HepG2 (cell line): Measurements from ENCODE around the gene STMN3. TPM values are rescaled to one million over a fixed set of nuclear protein-coding genes. Genes with fewer than 3 reads are reported as not detected.
A peak's percentile ranks its signal among the peaks of the same experiment; 100 is the strongest.

ENCODE experiments used
- ARID5B ChIP-seq: IDR thresholded peaks from 2 replicates; pipeline ENCODE4 v1.4.0; 2020; ENCODE audit warnings: mild to moderate bottlenecking, missing genetic modification reagents
- CENPX ChIP-seq: sonication (generic); formaldehyde crosslinking; IDR thresholded peaks from 2 replicates; pipeline ENCODE4 v1.9.0; 2021; ENCODE audit warnings: mild to moderate bottlenecking, missing genetic modification reagents, moderate library complexity
- FOXK2 ChIP-seq: fragments of 450-650 bp; IDR thresholded peaks from 2 replicates; pipeline ENCODE4 v1.6.1; 2016
- KDM5A ChIP-seq: fragments of 200-600 bp; sonication (generic); IDR thresholded peaks from 2 replicates; pipeline ENCODE4 v1.7.0; 2018; ENCODE audit warnings: antibody characterized with exemption, mild to moderate bottlenecking, low read length, borderline replicate concordance
- MAFF ChIP-seq: IDR thresholded peaks from 2 replicates; pipeline ENCODE4 v1.6.1; 2011; ENCODE audit warnings: low read depth, low read length, improper control_type of control experiment
- MEF2D ChIP-seq: sonication (generic); formaldehyde crosslinking; IDR thresholded peaks from 2 replicates; pipeline ENCODE4 v1.5.1; 2020; ENCODE audit warnings: mild to moderate bottlenecking, missing genetic modification reagents
- PPARG ChIP-seq: conservative IDR thresholded peaks from 2 replicates; pipeline ENCODE4 v1.6.1; 2016; ENCODE audit warnings: missing biosample characterization, missing genetic modification reagents
- PRPF4 ChIP-seq: fragments of 200-400 bp; formaldehyde crosslinking; IDR thresholded peaks from 2 replicates; pipeline ENCODE4 v1.6.1; 2016; ENCODE audit warnings: low read length, low read depth; ENCODE audit not compliant: poor library complexity, severe bottlenecking
- RFX1 ChIP-seq: fragments of 450-650 bp; IDR thresholded peaks from 2 replicates; pipeline ENCODE4 v1.6.1; 2017
- SMAD9 ChIP-seq: sonication (generic); formaldehyde crosslinking; IDR thresholded peaks from 2 replicates; pipeline ENCODE4 v1.5.1; 2020; ENCODE audit warnings: mild to moderate bottlenecking, missing genetic modification reagents
- SP140L ChIP-seq: sonication (generic); formaldehyde crosslinking; IDR thresholded peaks from 2 replicates; pipeline ENCODE4 v1.4.0; 2020; ENCODE audit warnings: missing genetic modification reagents, borderline replicate concordance
- THYN1 ChIP-seq: sonication (generic); formaldehyde crosslinking; IDR thresholded peaks from 2 replicates; pipeline ENCODE4 v1.8.1; 2023; ENCODE audit warnings: low read depth, mild to moderate bottlenecking, moderate library complexity, missing genetic modification reagents, borderline replicate concordance
- U2AF1 ChIP-seq: fragments of 200-400 bp; formaldehyde crosslinking; optimal IDR thresholded peaks from 2 replicates; pipeline ENCODE3; 2017; ENCODE audit warnings: mild to moderate bottlenecking, low read depth, low read length
- ZNF777 ChIP-seq: sonication (generic); formaldehyde crosslinking; IDR thresholded peaks from 2 replicates; pipeline ENCODE4 v1.4.0; 2020; ENCODE audit warnings: missing genetic modification reagents
- polyA plus RNA-seq, 8 experiments: library from polyadenylated mRNA; depleted of rRNA in 3 of 8; stranded (reverse) in 7 of 8; unstranded in 1 of 8; fragments of >200 nt; fragmentation: Illumina TruSeq in 4 of 8; extraction: Trizol in 4 of 8; gene quantifications; 2 replicates each; pipeline versions ENCODE4 v1.2.1 to v1.2.3, GENCODE V29; 2011 to 2016; ENCODE audit warnings: low read depth in 4 of 8, missing spikeins in 1 of 8, mixed read lengths in 1 of 8; ENCODE audit not compliant: insufficient read depth in 1 of 8
- total RNA-seq, 5 experiments: library from RNA; depleted of rRNA; stranded (reverse); fragments of >200 nt; fragmentation: Illumina TruSeq; extraction: Trizol; gene quantifications; 2 replicates each; pipeline ENCODE4 v1.2.3, GENCODE V29; 2016; ENCODE audit warnings: low read depth in 1 of 5
- TF ChIP-seq, protein P1 (sequence below): sonication (generic); formaldehyde crosslinking; IDR thresholded peaks from 2 replicates; pipeline ENCODE4 v1.4.0; 2020; ENCODE audit warnings: missing genetic modification reagents
- TF ChIP-seq, protein P2 (sequence below): sonication (generic); formaldehyde crosslinking; IDR thresholded peaks from 2 replicates; pipeline ENCODE4 v1.4.0; 2020; ENCODE audit warnings: missing genetic modification reagents, mild to moderate bottlenecking, borderline replicate concordance
- TF ChIP-seq, protein P3 (sequence below): sonication (generic); formaldehyde crosslinking; conservative IDR thresholded peaks from 2 replicates; pipeline ENCODE4 v1.4.0; 2020; ENCODE audit warnings: missing genetic modification reagents
- TF ChIP-seq, protein P4 (sequence below): sonication (generic); formaldehyde crosslinking; IDR thresholded peaks from 2 replicates; pipeline ENCODE4 v1.5.0; 2020; ENCODE audit warnings: mild to moderate bottlenecking, missing genetic modification reagents

The STMN3 gene
- total and polyA plus RNA-seq, 2 of the 13 experiments (the other 11 are each of a cell fraction or from before 2014, with no cell fraction given), result 21.0 to 48.3 TPM

DNA sequence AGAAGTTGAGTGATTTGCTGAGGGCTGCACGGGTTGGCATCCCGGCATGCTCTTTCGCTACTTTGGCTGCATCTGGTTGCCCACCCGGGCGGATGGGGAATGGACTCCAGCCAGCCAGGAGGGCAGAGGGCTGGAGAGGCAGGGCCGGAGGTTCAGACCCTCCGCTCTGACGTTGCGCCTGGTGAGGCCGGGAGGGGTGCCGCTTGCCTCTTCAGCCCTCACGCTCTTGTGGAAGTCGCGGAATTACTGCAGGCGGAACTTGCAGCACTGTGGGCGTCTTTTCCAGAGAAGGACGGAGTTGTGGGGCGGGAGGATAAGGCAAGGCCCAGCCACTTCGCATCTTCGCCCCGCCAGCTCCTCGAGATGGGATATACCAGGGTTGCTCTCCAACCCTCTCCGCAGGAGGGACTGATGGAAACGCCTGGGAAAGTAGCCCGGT lies 5.5 kb upstream of the STMN3 start (continued):
- TF ChIP-seq, protein P1, sequence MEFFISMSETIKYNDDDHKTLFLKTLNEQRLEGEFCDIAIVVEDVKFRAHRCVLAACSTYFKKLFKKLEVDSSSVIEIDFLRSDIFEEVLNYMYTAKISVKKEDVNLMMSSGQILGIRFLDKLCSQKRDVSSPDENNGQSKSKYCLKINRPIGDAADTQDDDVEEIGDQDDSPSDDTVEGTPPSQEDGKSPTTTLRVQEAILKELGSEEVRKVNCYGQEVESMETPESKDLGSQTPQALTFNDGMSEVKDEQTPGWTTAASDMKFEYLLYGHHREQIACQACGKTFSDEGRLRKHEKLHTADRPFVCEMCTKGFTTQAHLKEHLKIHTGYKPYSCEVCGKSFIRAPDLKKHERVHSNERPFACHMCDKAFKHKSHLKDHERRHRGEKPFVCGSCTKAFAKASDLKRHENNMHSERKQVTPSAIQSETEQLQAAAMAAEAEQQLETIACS, result no peak
- TF ChIP-seq FOXK2, result no peak
- TF ChIP-seq SMAD9 (CRISPR knock-in tag), result no peak; the same call in 1 of the 2 replicates
- no peak for TF ChIP-seq KDM5A
- peak; percentile 38; the same call in 1 of the 2 replicates for TF ChIP-seq MEF2D (CRISPR knock-in tag)
- TF ChIP-seq THYN1 (CRISPR knock-in tag), result no peak
- no peak; the same call in 1 of the 2 replicates for TF ChIP-seq ARID5B (CRISPR knock-in tag)
- no peak for TF ChIP-seq U2AF1
- TF ChIP-seq MAFF, result no peak
- TF ChIP-seq, protein P2, sequence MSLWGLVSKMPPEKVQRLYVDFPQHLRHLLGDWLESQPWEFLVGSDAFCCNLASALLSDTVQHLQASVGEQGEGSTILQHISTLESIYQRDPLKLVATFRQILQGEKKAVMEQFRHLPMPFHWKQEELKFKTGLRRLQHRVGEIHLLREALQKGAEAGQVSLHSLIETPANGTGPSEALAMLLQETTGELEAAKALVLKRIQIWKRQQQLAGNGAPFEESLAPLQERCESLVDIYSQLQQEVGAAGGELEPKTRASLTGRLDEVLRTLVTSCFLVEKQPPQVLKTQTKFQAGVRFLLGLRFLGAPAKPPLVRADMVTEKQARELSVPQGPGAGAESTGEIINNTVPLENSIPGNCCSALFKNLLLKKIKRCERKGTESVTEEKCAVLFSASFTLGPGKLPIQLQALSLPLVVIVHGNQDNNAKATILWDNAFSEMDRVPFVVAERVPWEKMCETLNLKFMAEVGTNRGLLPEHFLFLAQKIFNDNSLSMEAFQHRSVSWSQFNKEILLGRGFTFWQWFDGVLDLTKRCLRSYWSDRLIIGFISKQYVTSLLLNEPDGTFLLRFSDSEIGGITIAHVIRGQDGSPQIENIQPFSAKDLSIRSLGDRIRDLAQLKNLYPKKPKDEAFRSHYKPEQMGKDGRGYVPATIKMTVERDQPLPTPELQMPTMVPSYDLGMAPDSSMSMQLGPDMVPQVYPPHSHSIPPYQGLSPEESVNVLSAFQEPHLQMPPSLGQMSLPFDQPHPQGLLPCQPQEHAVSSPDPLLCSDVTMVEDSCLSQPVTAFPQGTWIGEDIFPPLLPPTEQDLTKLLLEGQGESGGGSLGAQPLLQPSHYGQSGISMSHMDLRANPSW, result no peak; the same call in 1 of the 2 replicates
- TF ChIP-seq PRPF4, result no peak
- TF ChIP-seq SP140L (CRISPR knock-in tag), result no peak
- no peak for TF ChIP-seq RFX1
- no peak for TF ChIP-seq PPARG (CRISPR knock-in tag)
- no peak for TF ChIP-seq CENPX (CRISPR knock-in tag)
- TF ChIP-seq, protein P3, sequence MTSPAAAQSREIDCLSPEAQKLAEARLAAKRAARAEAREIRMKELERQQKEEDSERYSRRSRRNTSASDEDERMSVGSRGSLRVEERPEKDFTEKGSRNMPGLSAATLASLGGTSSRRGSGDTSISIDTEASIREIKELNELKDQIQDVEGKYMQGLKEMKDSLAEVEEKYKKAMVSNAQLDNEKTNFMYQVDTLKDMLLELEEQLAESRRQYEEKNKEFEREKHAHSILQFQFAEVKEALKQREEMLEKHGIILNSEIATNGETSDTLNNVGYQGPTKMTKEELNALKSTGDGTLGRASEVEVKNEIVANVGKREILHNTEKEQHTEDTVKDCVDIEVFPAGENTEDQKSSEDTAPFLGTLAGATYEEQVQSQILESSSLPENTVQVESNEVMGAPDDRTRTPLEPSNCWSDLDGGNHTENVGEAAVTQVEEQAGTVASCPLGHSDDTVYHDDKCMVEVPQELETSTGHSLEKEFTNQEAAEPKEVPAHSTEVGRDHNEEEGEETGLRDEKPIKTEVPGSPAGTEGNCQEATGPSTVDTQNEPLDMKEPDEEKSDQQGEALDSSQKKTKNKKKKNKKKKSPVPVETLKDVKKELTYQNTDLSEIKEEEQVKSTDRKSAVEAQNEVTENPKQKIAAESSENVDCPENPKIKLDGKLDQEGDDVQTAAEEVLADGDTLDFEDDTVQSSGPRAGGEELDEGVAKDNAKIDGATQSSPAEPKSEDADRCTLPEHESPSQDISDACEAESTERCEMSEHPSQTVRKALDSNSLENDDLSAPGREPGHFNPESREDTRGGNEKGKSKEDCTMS (CRISPR knock-in tag), result no peak
- no peak for TF ChIP-seq ZNF777 (CRISPR knock-in tag)
- TF ChIP-seq, protein P4, sequence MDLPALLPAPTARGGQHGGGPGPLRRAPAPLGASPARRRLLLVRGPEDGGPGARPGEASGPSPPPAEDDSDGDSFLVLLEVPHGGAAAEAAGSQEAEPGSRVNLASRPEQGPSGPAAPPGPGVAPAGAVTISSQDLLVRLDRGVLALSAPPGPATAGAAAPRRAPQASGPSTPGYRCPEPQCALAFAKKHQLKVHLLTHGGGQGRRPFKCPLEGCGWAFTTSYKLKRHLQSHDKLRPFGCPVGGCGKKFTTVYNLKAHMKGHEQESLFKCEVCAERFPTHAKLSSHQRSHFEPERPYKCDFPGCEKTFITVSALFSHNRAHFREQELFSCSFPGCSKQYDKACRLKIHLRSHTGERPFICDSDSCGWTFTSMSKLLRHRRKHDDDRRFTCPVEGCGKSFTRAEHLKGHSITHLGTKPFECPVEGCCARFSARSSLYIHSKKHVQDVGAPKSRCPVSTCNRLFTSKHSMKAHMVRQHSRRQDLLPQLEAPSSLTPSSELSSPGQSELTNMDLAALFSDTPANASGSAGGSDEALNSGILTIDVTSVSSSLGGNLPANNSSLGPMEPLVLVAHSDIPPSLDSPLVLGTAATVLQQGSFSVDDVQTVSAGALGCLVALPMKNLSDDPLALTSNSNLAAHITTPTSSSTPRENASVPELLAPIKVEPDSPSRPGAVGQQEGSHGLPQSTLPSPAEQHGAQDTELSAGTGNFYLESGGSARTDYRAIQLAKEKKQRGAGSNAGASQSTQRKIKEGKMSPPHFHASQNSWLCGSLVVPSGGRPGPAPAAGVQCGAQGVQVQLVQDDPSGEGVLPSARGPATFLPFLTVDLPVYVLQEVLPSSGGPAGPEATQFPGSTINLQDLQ (CRISPR knock-in tag), result peak; percentile 66
